Epithelial cell of esophagus (primary cell): Measurements from ENCODE around the gene GMCL1.

ENCODE experiments used
- DNase-seq: peaks from one replicate; pipeline ENCODE4 v3.0.0; 2010; ENCODE audit warnings: low read depth
- H3K4me3 ChIP-seq: 2 replicates; pipeline ENCODE4 v1.5.1; 2011; ENCODE audit warnings: mild to moderate bottlenecking, low read length, control low read depth
- CTCF ChIP-seq: IDR thresholded peaks from 2 replicates; pipeline ENCODE4 v1.5.1; 2011; ENCODE audit warnings: low read depth, mild to moderate bottlenecking, low read length, control low read depth, inconsistent platforms; ENCODE audit not compliant: insufficient read depth; ENCODE audit errors: missing control alignments

Gene GMCL1

GRCh38 chr2:69789175-69789721 is 40.2 kb upstream of the GMCL1 start:
- DNase-seq, result no peak
- no peak overlapping the region for H3K4me3 ChIP-seq
- TF ChIP-seq CTCF, result no peak

DNA sequence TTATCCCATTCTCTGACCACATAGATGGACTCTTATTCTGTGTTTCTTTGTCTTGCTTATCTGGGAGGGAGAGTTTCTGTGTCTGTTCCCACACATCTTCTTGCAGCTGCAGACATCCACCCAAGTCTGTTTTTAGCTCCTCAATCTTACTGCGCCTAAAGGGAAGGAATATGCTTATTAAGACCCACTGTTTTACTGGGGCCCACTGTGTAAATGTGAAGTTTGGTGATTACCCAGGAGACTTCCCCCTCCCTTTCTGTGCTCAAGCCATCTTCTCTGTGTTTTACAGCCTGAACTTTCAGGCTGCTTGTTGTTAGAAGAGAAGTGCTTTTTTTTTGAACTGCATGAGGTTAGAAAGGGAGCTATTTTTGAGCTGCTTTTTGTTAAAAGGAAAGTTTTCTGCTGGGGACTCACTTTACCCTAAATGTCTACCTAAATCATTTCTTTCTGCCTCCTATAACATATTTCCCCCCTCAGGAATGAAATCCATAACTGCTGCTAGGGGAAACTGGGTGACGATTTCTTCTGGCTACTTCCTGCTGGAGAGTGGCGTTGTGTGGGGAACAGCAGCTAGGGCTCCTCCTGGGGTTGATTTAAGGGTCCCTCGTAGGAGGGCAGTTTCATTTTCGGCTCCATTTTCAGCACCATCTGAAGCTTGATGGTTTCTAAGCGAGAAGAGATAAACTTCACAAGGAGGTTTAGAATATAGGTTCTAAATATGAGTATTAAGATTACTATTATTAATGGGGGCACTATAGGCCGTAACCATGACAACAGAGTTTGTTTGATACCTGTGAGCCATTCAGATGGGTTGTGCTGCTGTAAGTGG is 39.5 kb upstream of the GMCL1 start:
- TF ChIP-seq CTCF, result no peak
- no peak for DNase-seq
- H3K4me3 ChIP-seq, result no peak overlapping the region

DNA sequence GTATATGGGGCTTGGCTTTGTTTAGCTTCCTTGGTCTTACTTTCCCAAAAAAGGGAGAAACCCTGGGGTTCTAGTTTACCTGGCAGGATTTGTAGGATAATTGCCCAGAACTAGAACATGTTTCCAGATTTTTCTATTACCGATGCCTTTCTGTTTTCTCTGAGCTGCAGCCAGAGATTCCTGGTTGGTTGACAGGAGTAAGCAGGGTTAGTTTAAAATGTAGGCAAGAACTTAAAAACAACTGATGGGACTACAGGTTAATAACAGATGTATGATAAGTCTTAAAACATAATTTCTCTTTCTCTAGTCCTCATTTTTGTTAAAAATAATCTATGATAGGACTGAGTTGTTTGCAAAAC is 38.9 kb upstream of the GMCL1 start:
- H3K4me3 ChIP-seq, result no peak overlapping the region
- TF ChIP-seq CTCF, result no peak
- no peak for DNase-seq

DNA sequence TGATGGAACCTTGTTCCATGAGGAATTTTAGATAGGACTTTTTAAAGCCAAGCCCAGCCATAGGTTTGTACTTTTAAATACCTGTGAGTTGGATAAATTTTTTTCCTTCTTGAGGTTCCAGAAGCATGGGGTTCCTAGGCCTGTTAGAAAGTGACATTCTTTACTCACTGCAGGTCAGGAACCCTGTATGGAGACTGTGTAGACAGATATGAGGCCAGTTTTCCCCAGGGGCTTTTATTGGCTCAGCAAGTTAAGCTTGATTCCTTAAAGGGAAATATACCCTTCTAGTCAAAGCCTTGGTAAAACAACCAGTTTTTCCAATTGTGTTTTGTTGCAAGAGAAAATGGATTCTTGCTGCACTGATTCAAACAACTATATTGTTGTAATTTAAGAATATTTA is 38.4 kb upstream of the GMCL1 start:
- no peak overlapping the region for H3K4me3 ChIP-seq
- no peak for TF ChIP-seq CTCF
- no peak for DNase-seq

DNA sequence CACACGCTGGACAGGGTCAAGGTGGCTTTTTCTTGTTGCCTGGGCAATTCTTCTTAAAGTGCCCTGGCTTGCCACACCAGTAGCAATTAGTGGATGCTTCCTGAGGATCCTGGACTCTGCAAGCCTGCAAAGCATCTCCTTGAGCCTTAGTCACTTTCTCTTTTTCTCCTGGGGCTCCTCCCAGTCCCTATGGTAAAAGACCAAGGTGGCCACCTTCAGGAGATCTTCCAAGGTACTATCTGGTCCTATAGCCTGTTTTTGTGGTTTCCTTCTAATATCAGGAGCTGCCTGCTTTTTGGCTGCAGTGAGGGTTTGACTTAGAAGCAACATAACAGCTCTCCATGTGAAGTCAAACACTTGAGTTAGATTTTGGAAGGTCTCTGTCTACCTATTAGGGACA is 33.3 kb upstream of the GMCL1 start:
- TF ChIP-seq CTCF, result no peak
- H3K4me3 ChIP-seq, result no peak overlapping the region
- no peak for DNase-seq

DNA sequence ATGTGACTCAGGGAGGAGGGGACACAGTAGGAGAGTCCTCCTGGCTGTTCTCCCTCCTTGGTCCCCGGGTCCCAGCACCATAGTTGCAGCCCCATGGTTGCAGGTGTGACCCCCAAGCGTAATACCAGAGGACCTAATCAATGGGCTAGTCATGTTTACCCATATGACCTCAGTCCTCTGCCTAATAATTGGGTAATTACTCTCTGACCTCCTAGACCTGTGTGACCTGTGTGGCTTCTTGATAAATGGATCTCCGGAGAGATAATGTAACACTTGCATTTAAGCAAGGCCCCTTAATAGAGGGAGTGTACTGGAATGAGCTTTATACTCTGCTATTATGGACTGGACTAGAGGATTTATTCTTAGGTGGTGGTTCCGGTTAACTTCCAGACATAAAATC is 32.2 kb upstream of the GMCL1 start:
- TF ChIP-seq CTCF, result no peak
- no peak for DNase-seq
- no peak overlapping the region for H3K4me3 ChIP-seq

- DNase-seq, result no peak
- no peak overlapping the region for H3K4me3 ChIP-seq
- no peak for TF ChIP-seq CTCF
These were observed 31.6 kb upstream of the GMCL1 start for GRCh38 chr2:69797836-69798289.
